ENCODE results near the gene SPATA31D4.
"Not testable (repeated sequence)": the region's sequence is repeated elsewhere in the genome, so short reads cannot be mapped to it uniquely, and the experiment has no call there.

SPATA31D4 gene
- total RNA-seq, result 0 reads per million in 2 experiments

- not testable (repeated sequence) for DNase-seq (ENCODE audit: low read depth)
Measured at GRCh38 chr9:81928305-81928704, at the start of gene SPATA31D4. Gene SPATA31D4, plus strand, starts transcription at chr9:81928428. Its CDS starts 86 bp downstream, at chr9:81928514.

GRCh38 chr9:81878530-81878929, 49.7 kb upstream of the SPATA31D4 start:
- DNase-seq (ENCODE audit: low read depth), result no peak

GRCh38 chr9:81879501-81879916, 48.7 kb upstream of the SPATA31D4 start:
- no peak for DNase-seq (ENCODE audit: low read depth)

- no peak for DNase-seq (ENCODE audit: low read depth)
Measured at GRCh38 chr9:81885602-81886001, 42.6 kb upstream of the SPATA31D4 start.

GRCh38 chr9:81886665-81887064, 41.6 kb upstream of the SPATA31D4 start:
- DNase-seq (ENCODE audit: low read depth), result no peak

GRCh38 chr9:81890104-81890503, 38.1 kb upstream of the SPATA31D4 start:
- no peak for DNase-seq (ENCODE audit: low read depth)

- no peak for DNase-seq (ENCODE audit: low read depth)
Measured at GRCh38 chr9:81892440-81892839, 35.8 kb upstream of the SPATA31D4 start.

- DNase-seq (ENCODE audit: low read depth), result no peak
Measured at GRCh38 chr9:81893929-81894328, 34.3 kb upstream of the SPATA31D4 start.

GRCh38 chr9:81894891-81895290, 33.3 kb upstream of the SPATA31D4 start:
- no peak for DNase-seq (ENCODE audit: low read depth)

- no peak for DNase-seq (ENCODE audit: low read depth)
Measured at GRCh38 chr9:81896070-81896469, 32.2 kb upstream of the SPATA31D4 start.

GRCh38 chr9:81898851-81899250, 29.4 kb upstream of the SPATA31D4 start:
- DNase-seq (ENCODE audit: low read depth), result no peak

- no peak for DNase-seq (ENCODE audit: low read depth)
Measured at GRCh38 chr9:81902196-81902595, 26.0 kb upstream of the SPATA31D4 start.

- no peak for DNase-seq (ENCODE audit: low read depth)
Measured at GRCh38 chr9:81902626-81903025, 25.6 kb upstream of the SPATA31D4 start.

- DNase-seq (ENCODE audit: low read depth), result no peak
Measured at GRCh38 chr9:81906671-81907070, 21.6 kb upstream of the SPATA31D4 start.

- DNase-seq (ENCODE audit: low read depth), result no peak
Measured at GRCh38 chr9:81912135-81912534, 16.1 kb upstream of the SPATA31D4 start.

- DNase-seq (ENCODE audit: low read depth), result no peak
Measured at GRCh38 chr9:81915801-81916505, 12.3 kb upstream of the SPATA31D4 start.

GRCh38 chr9:81918507-81918906, 9.7 kb upstream of the SPATA31D4 start:
- not testable (repeated sequence) for DNase-seq (ENCODE audit: low read depth)

- not testable (repeated sequence) for DNase-seq (ENCODE audit: low read depth)
Measured at GRCh38 chr9:81930147-81930546, 1.9 kb downstream of the SPATA31D4 start.

- not testable (repeated sequence) for DNase-seq (ENCODE audit: low read depth)
Measured at GRCh38 chr9:81933547-81933946, 5.3 kb downstream of the SPATA31D4 start.

GRCh38 chr9:81943393-81943792, 15.2 kb downstream of the SPATA31D4 start, which contains the start of gene SPATA31D3:
Gene SPATA31D3, plus strand, starts transcription at chr9:81943500. Its CDS starts 86 bp downstream, at chr9:81943586.
- DNase-seq (ENCODE audit: low read depth), result not testable (repeated sequence)

- not testable (repeated sequence) for DNase-seq (ENCODE audit: low read depth)
Measured at GRCh38 chr9:81948650-81949049, 20.4 kb downstream of the SPATA31D4 start.

- DNase-seq (ENCODE audit: low read depth), result no peak
Measured at GRCh38 chr9:81953096-81953495, 24.9 kb downstream of the SPATA31D4 start.

GRCh38 chr9:81955625-81956024, 27.4 kb downstream of the SPATA31D4 start:
- DNase-seq (ENCODE audit: low read depth), result no peak
